ENCODE results near the gene FTO. TPM values are rescaled to one million over a fixed set of nuclear protein-coding genes. Genes with fewer than 3 reads are reported as not detected.

Gene FTO
- total RNA-seq, 2 experiments from 2014 or later = 48.6 to 53.2 TPM

- no peak overlapping the region for H3K27ac Mint-ChIP-seq
- ATAC-seq (no peak), DNase-seq (no peak)
- H3K36me3 Mint-ChIP-seq (ENCODE audit: low read depth) = no peaks in the 10 kb centered on the region
- no peak for TF ChIP-seq CTCF (IDR thresholded peaks at IDR 0.05)
- intact Hi-C loops (cut with micrococcal nuclease) = no loop called here
- H3K4me3 Mint-ChIP-seq = no peak overlapping the region
- H3K9me3 Mint-ChIP-seq = no peaks in the 10 kb centered on the region
- peaks cover 2% of the 10 kb centered on the region for H3K27me3 Mint-ChIP-seq
- ChIA-PET CTCF (no interaction called here), POLR2A (interaction anchor here (0.6 kb wide), 1 partner anchor 216 kb away, joined by 3 read pairs; no protein-coding TSS in a partner anchor)
- no peaks in the 10 kb centered on the region for H3K4me1 Mint-ChIP-seq (ENCODE audit: low read depth)
Measured at GRCh38 chr16:54150861-54151260, 446.9 kb downstream of the FTO start.

- POLR2A ChIA-PET = no interaction called here
- H3K4me3 Mint-ChIP-seq = no peak overlapping the region
- intact Hi-C loops (cut with micrococcal nuclease) = no loop called here
Measured at GRCh38 chr16:54152362-54153239, 448.6 kb downstream of the FTO start.

GRCh38 chr16:54153240-54153934 is 449.4 kb downstream of the FTO start:
- no peak overlapping the region for H3K4me3 Mint-ChIP-seq
- H3K27ac Mint-ChIP-seq = no peak overlapping the region
- ChIA-PET POLR2A (no interaction called here), CTCF (no interaction called here)
- DNase-seq = no peak
- no peak for ATAC-seq
- H3K4me1 Mint-ChIP-seq (ENCODE audit: low read depth) = no peaks in the 10 kb centered on the region
- peaks cover 2% of the 10 kb centered on the region for H3K27me3 Mint-ChIP-seq
- H3K9me3 Mint-ChIP-seq = no peaks in the 10 kb centered on the region
- no peaks in the 10 kb centered on the region for H3K36me3 Mint-ChIP-seq (ENCODE audit: low read depth)
- intact Hi-C loops (cut with micrococcal nuclease) = no loop called here
- TF ChIP-seq CTCF (IDR thresholded peaks at IDR 0.05) = no peak

More at GRCh38 chr16:54152362-54153239, 448.6 kb downstream of the FTO start:
- H3K36me3 Mint-ChIP-seq (ENCODE audit: low read depth) = no peaks in the 10 kb centered on the region
- H3K9me3 Mint-ChIP-seq = no peaks in the 10 kb centered on the region
- no peaks in the 10 kb centered on the region for H3K4me1 Mint-ChIP-seq (ENCODE audit: low read depth)
- ATAC-seq = no peak
- no peak for DNase-seq
- no peak for TF ChIP-seq CTCF (IDR thresholded peaks at IDR 0.05)
- CTCF ChIA-PET = interaction anchor here (0.6 kb wide), 1 partner anchor 1660 kb away, joined by 3 read pairs; no protein-coding TSS in a partner anchor
- no peak overlapping the region for H3K27ac Mint-ChIP-seq
- H3K27me3 Mint-ChIP-seq = peaks cover 2% of the 10 kb centered on the region

- H3K36me3 Mint-ChIP-seq (ENCODE audit: low read depth) = no peaks in the 10 kb centered on the region
- DNase-seq = no peak
- H3K27ac Mint-ChIP-seq = no peak overlapping the region
- H3K27me3 Mint-ChIP-seq = no peaks in the 10 kb centered on the region
- no peaks in the 10 kb centered on the region for H3K9me3 Mint-ChIP-seq
- no peak for ATAC-seq
- CTCF ChIA-PET = no interaction called here
- no peak overlapping the region for H3K4me3 Mint-ChIP-seq
- no peaks in the 10 kb centered on the region for H3K4me1 Mint-ChIP-seq (ENCODE audit: low read depth)
- POLR2A ChIA-PET = no interaction called here
- no peak for TF ChIP-seq CTCF (IDR thresholded peaks at IDR 0.05)
- intact Hi-C loops (cut with micrococcal nuclease) = no loop called here
Measured at GRCh38 chr16:54156349-54156748, 452.4 kb downstream of the FTO start.

- intact Hi-C loops (cut with micrococcal nuclease) = no loop called here
- ChIA-PET POLR2A (interaction anchor here (0.7 kb wide), 1 partner anchor 30 kb away, joined by 4 read pairs; no protein-coding TSS in a partner anchor), CTCF (interaction anchor here (0.9 kb wide), 1 partner anchor 10 kb away, joined by 3 read pairs; no protein-coding TSS in a partner anchor)
- H3K4me3 Mint-ChIP-seq = no peak overlapping the region
- H3K36me3 Mint-ChIP-seq (ENCODE audit: low read depth) = no peaks in the 10 kb centered on the region
- H3K27me3 Mint-ChIP-seq = peaks cover 4% of the 10 kb centered on the region
- no peak for TF ChIP-seq CTCF (IDR thresholded peaks at IDR 0.05)
- DNase-seq (no peak), ATAC-seq (no peak)
- no peaks in the 10 kb centered on the region for H3K9me3 Mint-ChIP-seq
- no peak overlapping the region for H3K27ac Mint-ChIP-seq
- H3K4me1 Mint-ChIP-seq (ENCODE audit: low read depth) = no peaks in the 10 kb centered on the region
Measured at GRCh38 chr16:54158986-54159385, 455.0 kb downstream of the FTO start.

All from activated CD8-positive, alpha-beta T cell treated with anti-CD3 and anti-CD28 coated beads for 36 hours (primary cell).